Measurements from ENCODE around the gene MASP1. TPM values are rescaled to one million over a fixed set of nuclear protein-coding genes. Genes with fewer than 3 reads are reported as not detected.

MASP1 gene
- polyA plus RNA-seq, 1 donor (not counting 4 experiments of a cell fraction or from before 2014, with no cell fraction given), result not detected

DNA sequence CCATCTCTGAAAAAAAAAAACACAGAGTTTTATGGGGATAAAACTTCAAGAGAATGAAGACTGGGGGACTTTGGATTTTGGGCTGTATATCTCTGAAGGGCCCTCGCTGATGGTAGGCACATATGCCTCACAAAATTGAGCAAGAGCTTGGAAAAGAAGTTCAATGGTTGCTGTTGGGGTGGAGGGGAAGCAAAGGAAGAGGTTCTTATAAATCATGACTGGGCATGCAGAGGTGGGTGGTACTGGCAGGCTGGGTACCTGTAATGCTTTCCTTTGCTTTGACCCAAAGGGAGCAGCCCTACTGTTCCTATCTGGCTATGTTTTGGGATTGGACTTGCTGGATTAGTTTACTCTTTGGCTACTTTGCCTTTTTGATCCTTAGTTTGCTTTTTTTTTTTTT, 100.3 kb downstream of the MASP1 start:
- no peaks in the 10 kb centered on the region for H3K36me3 ChIP-seq (ENCODE audit: control insufficient read depth in 2 of 2, extremely low read depth in 1 of 2, insufficient read depth in 2 of 2, low read length in 2 of 2)
- H2AFZ ChIP-seq (ENCODE audit: control insufficient read depth, low read length), result no peak overlapping the region
- no peak overlapping the region for H3K9ac ChIP-seq (ENCODE audit: control insufficient read depth, extremely low read depth, insufficient read depth, low read length)
- dilution Hi-C loops (cut with MboI; ENCODE audit: extremely low pct_ligation_motif_present, low sequenced_read_pairs), result no loop called here
- DNase-seq (ENCODE audit: low read depth, low spot score), result no peak
- no peaks in the 10 kb centered on the region for H3K27me3 ChIP-seq (ENCODE audit: control insufficient read depth, extremely low read depth, insufficient read depth, low read length)
- H3K9me1 ChIP-seq (ENCODE audit: control insufficient read depth, extremely low read depth, insufficient read depth, low read length), result no peaks in the 10 kb centered on the region
- H3K79me2 ChIP-seq (ENCODE audit: control insufficient read depth, insufficient read depth, low read length), result no peaks in the 10 kb centered on the region
- H3K4me2 ChIP-seq (ENCODE audit: control insufficient read depth, extremely low read depth, insufficient read depth, low read depth, low read length), result peak overlapping the region; percentile 4
- peaks cover 16% of the 10 kb centered on the region for H3K4me1 ChIP-seq (ENCODE audit: control insufficient read depth, extremely low read depth, insufficient read depth, low read length)
- no peak overlapping the region for H3K4me3 ChIP-seq (ENCODE audit: control insufficient read depth in 2 of 3, extremely low read depth in 1 of 3, insufficient read depth in 2 of 3, low read depth in 1 of 3, low read length in 3 of 3)
- TF ChIP-seq, protein P1, sequence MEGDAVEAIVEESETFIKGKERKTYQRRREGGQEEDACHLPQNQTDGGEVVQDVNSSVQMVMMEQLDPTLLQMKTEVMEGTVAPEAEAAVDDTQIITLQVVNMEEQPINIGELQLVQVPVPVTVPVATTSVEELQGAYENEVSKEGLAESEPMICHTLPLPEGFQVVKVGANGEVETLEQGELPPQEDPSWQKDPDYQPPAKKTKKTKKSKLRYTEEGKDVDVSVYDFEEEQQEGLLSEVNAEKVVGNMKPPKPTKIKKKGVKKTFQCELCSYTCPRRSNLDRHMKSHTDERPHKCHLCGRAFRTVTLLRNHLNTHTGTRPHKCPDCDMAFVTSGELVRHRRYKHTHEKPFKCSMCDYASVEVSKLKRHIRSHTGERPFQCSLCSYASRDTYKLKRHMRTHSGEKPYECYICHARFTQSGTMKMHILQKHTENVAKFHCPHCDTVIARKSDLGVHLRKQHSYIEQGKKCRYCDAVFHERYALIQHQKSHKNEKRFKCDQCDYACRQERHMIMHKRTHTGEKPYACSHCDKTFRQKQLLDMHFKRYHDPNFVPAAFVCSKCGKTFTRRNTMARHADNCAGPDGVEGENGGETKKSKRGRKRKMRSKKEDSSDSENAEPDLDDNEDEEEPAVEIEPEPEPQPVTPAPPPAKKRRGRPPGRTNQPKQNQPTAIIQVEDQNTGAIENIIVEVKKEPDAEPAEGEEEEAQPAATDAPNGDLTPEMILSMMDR (optimal IDR thresholded peaks at IDR 0.05 in 1 of 3, IDR thresholded peaks at IDR 0.05 in 1 of 3, conservative IDR thresholded peaks at IDR 0.05 in 1 of 3; ENCODE audit: extremely low read depth in 1 of 3, insufficient read depth in 2 of 3, low read length in 3 of 3), result no peak
- no peak for FAIRE-seq
- H3K27ac ChIP-seq (ENCODE audit: control insufficient read depth, insufficient read depth, low read length), result no peak overlapping the region
- H4K20me1 ChIP-seq (ENCODE audit: control insufficient read depth, extremely low read depth, insufficient read depth, low read length), result no peaks in the 10 kb centered on the region
- H3K9me3 ChIP-seq (ENCODE audit: control insufficient read depth, low read depth, low read length), result no peaks in the 10 kb centered on the region

DNA sequence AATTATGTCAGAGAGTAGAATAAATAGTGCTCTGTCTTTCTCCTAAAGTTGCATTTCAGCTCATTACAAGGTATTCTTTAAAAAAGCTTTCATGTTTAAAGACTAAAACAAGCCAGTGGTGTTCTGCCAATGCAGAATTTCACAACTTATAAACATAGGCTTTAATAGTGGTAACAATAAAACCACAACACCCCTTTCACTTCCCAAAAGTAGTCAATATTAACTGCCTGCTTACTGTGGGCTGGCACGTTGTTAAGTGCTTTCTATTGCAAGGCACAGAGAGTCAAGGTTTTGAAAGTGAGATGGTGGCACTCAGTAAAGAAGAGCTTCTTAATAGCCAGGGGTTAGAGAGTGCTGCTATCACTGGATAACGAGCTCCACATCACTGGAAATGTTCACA, 102.6 kb downstream of the MASP1 start:
- TF ChIP-seq, protein P1 (optimal IDR thresholded peaks at IDR 0.05 in 1 of 3, IDR thresholded peaks at IDR 0.05 in 1 of 3, conservative IDR thresholded peaks at IDR 0.05 in 1 of 3; ENCODE audit: extremely low read depth in 1 of 3, insufficient read depth in 2 of 3, low read length in 3 of 3), result no peak
- TF ChIP-seq EZH2 (IDR thresholded peaks at IDR 0.05; ENCODE audit: low read length), result no peak
- Histone ChIP-seq H2AFZ (ENCODE audit: control insufficient read depth, low read length) (no peak overlapping the region), H3K9ac (ENCODE audit: control insufficient read depth, extremely low read depth, insufficient read depth, low read length) (no peak overlapping the region), H3K9me3 (ENCODE audit: control insufficient read depth, low read depth, low read length) (no peaks in the 10 kb centered on the region), H3K79me2 (ENCODE audit: control insufficient read depth, insufficient read depth, low read length) (no peaks in the 10 kb centered on the region), H3K36me3 (ENCODE audit: control insufficient read depth in 2 of 2, extremely low read depth in 1 of 2, insufficient read depth in 2 of 2, low read length in 2 of 2) (no peaks in the 10 kb centered on the region), H3K4me2 (ENCODE audit: control insufficient read depth, extremely low read depth, insufficient read depth, low read depth, low read length) (no peak overlapping the region), H3K4me1 (ENCODE audit: control insufficient read depth, extremely low read depth, insufficient read depth, low read length) (peaks cover 16% of the 10 kb centered on the region), H3K9me1 (ENCODE audit: control insufficient read depth, extremely low read depth, insufficient read depth, low read length) (no peaks in the 10 kb centered on the region), H3K27ac (ENCODE audit: control insufficient read depth, insufficient read depth, low read length) (no peak overlapping the region), H3K4me3 (ENCODE audit: control insufficient read depth in 2 of 3, extremely low read depth in 1 of 3, insufficient read depth in 2 of 3, low read depth in 1 of 3, low read length in 3 of 3) (no peak overlapping the region), H3K27me3 (ENCODE audit: control insufficient read depth, extremely low read depth, insufficient read depth, low read length) (no peaks in the 10 kb centered on the region), H4K20me1 (ENCODE audit: control insufficient read depth, extremely low read depth, insufficient read depth, low read length) (no peaks in the 10 kb centered on the region)
- no peak for FAIRE-seq
- no peak for DNase-seq (ENCODE audit: low read depth, low spot score)
- dilution Hi-C loops (cut with MboI; ENCODE audit: extremely low pct_ligation_motif_present, low sequenced_read_pairs), result no loop called here
